GM19043 (cell line): ENCODE results near the gene SNX8.

ENCODE experiments used
- ATAC-seq: cut with Tn5 transposase; IDR thresholded peaks from one replicate; pipeline ENCODE4 v1.9.1; 2021; ENCODE audit warnings: low read depth; ENCODE audit not compliant: unreplicated experiment

SNX8 gene

GRCh38 chr7:2209146-2209960 is 104.9 kb downstream of the SNX8 start:
- no peak for ATAC-seq

GRCh38 chr7:2208712-2209111 is 105.5 kb downstream of the SNX8 start:
- no peak for ATAC-seq

GRCh38 chr7:2205036-2205780 is 109.0 kb downstream of the SNX8 start:
- ATAC-seq, result no peak

GRCh38 chr7:2204446-2204845 is 109.8 kb downstream of the SNX8 start:
- ATAC-seq, result no peak

- no peak for ATAC-seq
Measured at GRCh38 chr7:2203766-2204300, 110.4 kb downstream of the SNX8 start.

DNA sequence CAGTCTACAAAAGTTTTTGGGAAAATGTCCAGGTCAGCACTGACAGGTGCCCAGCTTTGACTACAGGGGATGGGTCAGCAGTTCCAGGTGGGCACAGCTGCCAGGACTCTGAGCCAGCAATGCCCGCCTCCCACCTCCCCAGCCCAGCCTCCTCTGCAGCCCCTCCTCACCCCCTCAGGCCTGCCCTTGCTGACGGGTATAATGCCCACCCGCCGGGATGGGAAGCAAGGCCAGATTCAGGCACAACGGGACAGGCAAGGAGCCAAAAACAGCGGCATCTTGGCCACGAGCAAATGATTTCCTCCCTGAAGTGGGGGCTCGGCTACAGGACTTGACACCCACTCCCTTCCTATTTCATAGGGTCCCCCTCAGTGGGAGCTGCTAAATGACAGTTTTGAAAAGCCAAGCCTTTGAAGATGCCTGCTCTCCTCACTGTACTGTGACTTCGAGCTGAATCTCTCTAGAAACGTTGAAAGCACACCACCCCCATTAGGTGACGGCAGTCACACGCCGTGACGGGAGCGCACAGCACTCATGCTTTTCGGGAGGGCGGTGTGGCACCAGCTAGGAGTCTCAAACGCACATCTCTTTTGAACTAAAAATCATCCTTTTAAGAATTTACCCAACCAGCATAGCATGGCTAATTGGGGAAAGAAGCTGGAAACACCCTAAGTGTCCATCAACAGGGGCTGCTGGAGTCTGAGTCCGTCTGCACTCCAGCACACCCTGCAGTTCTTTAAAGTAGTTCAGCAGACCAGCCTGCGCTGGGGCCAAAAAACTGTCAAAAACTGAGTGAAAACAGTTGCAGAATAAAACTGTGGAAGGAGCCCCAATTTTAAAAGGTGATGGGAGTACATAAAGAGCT is 111.1 kb downstream of the SNX8 start:
- ATAC-seq, result no peak

- no peak for ATAC-seq
Measured at GRCh38 chr7:2202361-2202761, 111.9 kb downstream of the SNX8 start.
